NT2/D1 (cell line): ENCODE data around the gene ADARB2.

Source experiments
- DNase-seq: peaks from one replicate; pipeline ENCODE4 v3.0.0-alpha.2; 2011; ENCODE audit warnings: low read depth, low spot score
- H3K27me3 ChIP-seq: 2 replicates; pipeline ENCODE4 v1.6.0; 2011; ENCODE audit warnings: mild to moderate bottlenecking; ENCODE audit not compliant: insufficient read length, insufficient read depth
- H3K36me3 ChIP-seq: 2 replicates; pipeline ENCODE4 v1.6.1; 2011; ENCODE audit warnings: mild to moderate bottlenecking, low read length, mixed read lengths; ENCODE audit not compliant: insufficient read depth, insufficient read length
- H3K4me1 ChIP-seq: 2 replicates; pipeline ENCODE4 v1.5.1; 2011; ENCODE audit not compliant: insufficient read depth, insufficient read length
- H3K4me3 ChIP-seq: 2 replicates; pipeline ENCODE4 v1.5.1; 2011; ENCODE audit warnings: low read depth; ENCODE audit not compliant: insufficient read length
- H3K9ac ChIP-seq: 2 replicates; pipeline ENCODE4 v1.6.0; 2011; ENCODE audit warnings: low read depth; ENCODE audit not compliant: insufficient read length
- H3K9me3 ChIP-seq: 2 replicates; pipeline ENCODE4 v1.5.1; 2011; ENCODE audit warnings: mild to moderate bottlenecking, low read length; ENCODE audit not compliant: insufficient read depth
- SUZ12 ChIP-seq: IDR thresholded peaks from 2 replicates; pipeline ENCODE4 v1.6.1; 2011; ENCODE audit not compliant: insufficient read length, insufficient read depth; ENCODE audit errors: extremely low read depth
- YY1 ChIP-seq: IDR thresholded peaks from 2 replicates; pipeline ENCODE4 v1.6.1; 2011; ENCODE audit not compliant: insufficient read length, insufficient read depth
- ZNF274 ChIP-seq: IDR thresholded peaks from 2 replicates; pipeline ENCODE4 v1.6.1; 2011; ENCODE audit warnings: mild to moderate bottlenecking, low read depth, low read length

The ADARB2 gene

DNA sequence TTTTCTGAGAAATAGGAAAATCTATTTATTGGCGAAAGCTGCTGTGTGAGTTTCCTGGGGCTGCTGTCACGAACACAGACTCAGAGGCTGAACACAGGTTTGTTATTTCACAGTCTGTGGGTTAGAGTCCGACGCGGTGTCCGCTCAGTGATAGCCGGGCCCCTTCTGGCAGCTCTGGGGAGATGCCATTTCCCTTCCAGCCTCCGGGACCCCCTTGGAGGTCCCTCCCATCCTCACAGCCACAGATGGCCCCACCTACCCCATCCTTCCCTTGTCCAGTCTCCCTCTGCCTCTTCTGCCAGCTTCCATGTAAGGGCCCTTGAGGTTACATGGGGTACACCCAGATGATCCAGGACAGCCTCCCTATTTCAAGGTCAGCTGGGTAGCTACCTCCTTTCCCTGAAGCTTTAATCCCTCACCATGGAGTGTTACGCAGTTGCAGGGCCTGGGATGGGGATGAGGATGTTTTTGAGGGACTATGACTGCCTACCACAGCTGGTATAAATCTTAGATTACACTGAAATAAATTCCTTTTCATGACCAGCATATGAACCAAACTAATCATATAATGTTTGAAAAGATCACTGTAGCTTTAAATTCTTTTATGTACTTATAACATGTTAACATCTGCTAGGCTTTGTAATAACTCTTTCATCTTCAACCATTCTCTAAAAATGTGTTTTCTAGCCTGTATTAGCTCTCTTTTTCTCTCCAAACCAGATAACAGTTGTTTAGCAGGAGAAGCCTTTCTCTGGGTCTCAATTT lies 582.6 kb downstream of the ADARB2 start:
- no peak for DNase-seq
- H3K9ac ChIP-seq = no peak overlapping the region
- H3K36me3 ChIP-seq = no peaks in the 10 kb centered on the region
- H3K9me3 ChIP-seq = no peaks in the 10 kb centered on the region
- peaks cover 2% of the 10 kb centered on the region for H3K4me1 ChIP-seq
- no peaks in the 10 kb centered on the region for H3K27me3 ChIP-seq
- no peak overlapping the region for H3K4me3 ChIP-seq
- TF ChIP-seq ZNF274 (no peak), YY1 (no peak), SUZ12 (no peak)

DNA sequence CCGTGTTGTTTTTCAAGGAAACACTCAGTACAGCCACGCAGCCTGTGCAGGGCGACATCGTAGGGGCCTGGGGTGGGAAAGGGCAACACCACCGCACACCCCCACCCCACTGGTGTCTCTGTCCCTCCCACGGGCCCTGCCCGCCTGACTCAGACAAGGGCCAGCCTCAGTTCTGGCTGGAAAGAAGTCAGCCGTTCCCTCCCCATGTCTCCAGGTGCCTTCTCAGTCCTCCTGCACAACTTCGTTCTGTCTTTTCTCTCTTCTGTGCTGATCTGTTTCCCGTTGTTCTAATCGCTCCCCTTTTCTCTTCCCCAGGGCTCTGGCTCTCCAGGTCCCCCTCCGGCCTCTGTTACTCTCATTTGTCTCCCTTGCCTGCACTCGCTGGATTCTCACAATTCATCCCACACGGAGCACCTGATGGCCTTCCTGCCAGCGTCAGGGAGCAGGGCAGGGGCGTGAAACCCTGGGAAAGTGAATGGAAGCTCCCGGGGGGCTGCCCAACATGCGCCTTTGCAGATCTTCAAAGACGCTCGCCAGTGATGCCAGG lies 583.4 kb downstream of the ADARB2 start:
- no peaks in the 10 kb centered on the region for H3K27me3 ChIP-seq

DNA sequence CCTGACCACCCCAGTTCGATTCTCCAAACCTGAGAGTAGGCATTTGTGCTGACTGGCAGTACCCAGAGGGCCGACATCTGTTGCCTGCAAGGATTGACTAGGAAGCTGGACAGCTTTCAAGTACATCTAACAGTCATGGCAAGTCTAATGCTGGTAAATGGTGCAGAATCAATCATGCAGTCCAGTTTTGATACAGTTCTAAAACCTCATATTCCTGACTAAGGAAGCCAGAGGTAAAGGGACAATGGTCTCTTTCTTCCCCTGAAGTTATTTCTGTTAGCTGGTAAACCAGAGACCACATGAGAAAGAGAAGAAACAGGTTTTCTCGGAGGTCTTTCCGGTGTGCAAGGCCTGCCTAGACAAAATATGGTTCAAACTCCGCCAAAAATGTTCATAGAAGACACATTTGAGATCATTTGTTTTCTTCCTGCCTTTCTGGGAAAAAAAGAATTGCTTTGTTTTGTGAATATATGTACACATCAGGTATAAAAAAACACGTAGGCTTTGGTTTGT lies 584.0 kb downstream of the ADARB2 start:
- Histone ChIP-seq H3K9me3 (no peaks in the 10 kb centered on the region), H3K36me3 (no peaks in the 10 kb centered on the region), H3K4me3 (no peak overlapping the region), H3K9ac (no peak overlapping the region), H3K27me3 (no peaks in the 10 kb centered on the region), H3K4me1 (peaks cover 2% of the 10 kb centered on the region)
- no peak for TF ChIP-seq ZNF274
- no peak for TF ChIP-seq SUZ12
- TF ChIP-seq YY1 = no peak
- no peak for DNase-seq

More for the DNA sequence above, 583.4 kb downstream of the ADARB2 start:
- DNase-seq = no peak
- no peak overlapping the region for H3K9ac ChIP-seq
- H3K4me1 ChIP-seq = peaks cover 2% of the 10 kb centered on the region
- TF ChIP-seq SUZ12 (no peak), ZNF274 (no peak), YY1 (no peak)
- no peaks in the 10 kb centered on the region for H3K36me3 ChIP-seq
- H3K9me3 ChIP-seq = no peaks in the 10 kb centered on the region
- H3K4me3 ChIP-seq = no peak overlapping the region

DNA sequence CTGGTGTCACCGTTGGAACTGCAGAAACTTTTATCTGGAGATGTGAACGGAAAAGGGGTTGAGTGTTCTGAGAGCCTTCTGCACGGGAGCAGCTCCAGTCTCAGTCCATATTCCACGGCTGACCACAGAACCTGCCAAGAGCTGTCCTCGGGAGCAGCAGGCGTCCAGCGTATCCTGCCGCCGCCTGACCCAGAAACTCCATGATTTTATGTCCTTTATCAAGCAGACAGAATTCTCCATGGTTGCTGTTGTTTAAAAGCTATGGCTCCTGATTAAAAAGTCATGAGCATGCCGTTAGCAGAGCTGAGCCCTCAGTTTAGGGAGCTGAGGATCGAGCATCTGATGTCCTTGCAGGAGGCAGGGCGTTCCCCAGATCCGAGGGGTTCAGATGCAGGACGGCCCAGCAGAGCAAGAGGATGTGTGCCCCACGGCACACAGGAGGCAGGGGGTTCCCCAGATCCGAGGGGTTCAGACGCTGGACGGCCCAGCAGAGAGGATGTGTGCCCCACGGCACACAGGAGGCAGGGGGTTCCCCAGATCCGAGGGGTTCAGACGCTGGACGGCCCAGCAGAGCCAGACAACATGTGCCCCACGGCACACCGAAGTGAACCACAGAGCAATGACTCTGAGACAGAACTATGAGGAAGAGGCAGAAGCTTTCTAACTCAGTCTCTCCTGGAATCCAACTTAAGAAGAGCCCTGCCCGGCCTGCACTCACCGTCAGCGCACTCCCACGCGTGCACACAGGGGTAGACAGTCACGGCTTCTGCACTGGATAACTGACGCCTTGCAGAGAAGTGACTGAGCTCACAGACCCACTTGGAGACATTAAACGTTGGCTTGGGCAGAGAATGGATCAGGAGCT lies 584.7 kb downstream of the ADARB2 start:
- Histone ChIP-seq H3K4me3 (no peak overlapping the region), H3K4me1 (peaks cover 2% of the 10 kb centered on the region), H3K36me3 (no peaks in the 10 kb centered on the region), H3K9ac (no peak overlapping the region), H3K9me3 (no peaks in the 10 kb centered on the region), H3K27me3 (no peaks in the 10 kb centered on the region)
- no peak for TF ChIP-seq YY1
- DNase-seq = no peak

DNA sequence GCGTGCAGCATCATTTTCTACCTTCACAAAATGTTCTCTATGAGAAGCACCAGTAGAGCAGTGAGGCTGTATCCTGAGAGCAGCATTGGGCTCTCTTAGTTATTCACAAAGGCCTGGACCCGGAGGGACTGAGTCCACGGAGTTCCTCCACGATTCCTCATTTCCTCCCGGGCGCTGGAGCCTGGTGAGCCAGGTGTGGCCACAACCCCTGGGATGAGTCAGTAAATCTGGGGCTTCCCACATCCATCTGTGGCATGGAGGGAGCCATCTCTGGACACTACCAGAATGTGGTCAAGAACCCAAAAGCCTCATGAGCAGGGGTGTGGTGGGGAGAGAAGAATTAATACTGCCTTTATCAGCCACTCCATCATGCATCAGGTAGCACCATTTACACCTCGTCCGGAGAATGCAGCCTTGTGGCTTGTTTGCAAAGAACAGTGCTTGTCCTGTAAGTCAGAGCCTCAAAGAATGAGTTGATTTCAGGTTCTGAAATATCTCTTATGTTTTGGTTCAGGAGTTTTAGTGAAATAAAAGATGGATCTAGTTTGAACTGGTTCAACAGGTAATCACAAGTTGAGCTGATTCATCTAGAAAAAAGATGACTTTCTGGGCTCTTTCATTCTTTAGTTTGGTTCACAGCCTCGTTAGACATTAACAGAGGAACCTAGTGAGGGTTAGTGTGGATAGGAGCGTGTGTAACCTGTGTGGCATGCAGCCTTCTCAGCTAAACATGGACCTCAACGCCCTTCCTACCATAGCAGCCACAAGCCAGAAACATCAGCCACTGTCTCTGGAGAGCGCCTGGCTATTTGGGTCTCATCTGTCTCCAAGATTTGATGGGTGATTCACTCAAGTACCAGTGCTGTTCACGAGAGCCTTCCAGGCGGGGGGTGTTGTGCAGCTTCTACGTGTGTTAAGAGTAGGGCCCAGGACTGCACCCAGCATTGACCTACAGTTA lies 586.0 kb downstream of the ADARB2 start:
- no peak for TF ChIP-seq ZNF274
- no peak for TF ChIP-seq YY1
- no peak for TF ChIP-seq SUZ12
- Histone ChIP-seq H3K9me3 (0 out of 2 replicates have a peak, but pooled peaks cover under 1% of the 10 kb centered on the region), H3K27me3 (no peaks in the 10 kb centered on the region), H3K4me1 (peaks cover 2% of the 10 kb centered on the region), H3K36me3 (no peaks in the 10 kb centered on the region), H3K9ac (no peak overlapping the region), H3K4me3 (no peak overlapping the region)
- no peak for DNase-seq

DNA sequence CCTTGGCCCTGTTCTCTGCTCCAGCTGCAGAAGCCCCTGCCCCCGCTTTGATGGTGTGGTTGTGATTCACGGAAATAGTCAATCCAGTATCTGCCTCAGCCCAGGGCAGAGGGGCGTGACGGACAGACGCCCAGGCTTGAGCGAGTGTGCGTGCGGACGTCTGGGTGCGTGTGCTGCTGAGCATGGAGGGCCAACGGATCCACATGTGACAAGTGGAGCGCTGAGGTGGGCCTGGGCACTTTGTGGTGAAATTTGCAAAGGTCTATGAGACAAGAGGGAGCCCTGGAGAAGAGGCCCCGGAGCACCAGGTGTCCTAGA lies 586.7 kb downstream of the ADARB2 start:
- no peaks in the 10 kb centered on the region for H3K27me3 ChIP-seq
- H3K9ac ChIP-seq = no peak overlapping the region
- H3K36me3 ChIP-seq = no peaks in the 10 kb centered on the region
- DNase-seq = no peak
- TF ChIP-seq SUZ12 (no peak), YY1 (no peak), ZNF274 (no peak)
- H3K4me3 ChIP-seq = no peak overlapping the region
- H3K4me1 ChIP-seq = peaks cover 2% of the 10 kb centered on the region
- peaks cover 8% of the 10 kb centered on the region for H3K9me3 ChIP-seq
